Mucosa of stomach (tissue), 1 donor: ENCODE data around the gene TRIM32.
"Not testable (repeated sequence)": the region's sequence is repeated elsewhere in the genome, so short reads cannot be mapped to it uniquely, and the experiment has no call there.

Source experiments
- H3K27me3 ChIP-seq: one replicate; pipeline ENCODE4 v1.7.0; 2013; ENCODE audit warnings: mild to moderate bottlenecking, low read length; ENCODE audit not compliant: control insufficient read depth, insufficient read depth
- H3K36me3 ChIP-seq: one replicate; pipeline ENCODE4 v1.7.0; 2013; ENCODE audit warnings: low read length; ENCODE audit not compliant: control insufficient read depth, insufficient read depth
- H3K4me1 ChIP-seq: one replicate; pipeline ENCODE4 v1.7.0; 2013; ENCODE audit warnings: mild to moderate bottlenecking, low read length; ENCODE audit not compliant: control insufficient read depth, insufficient read depth
- H3K4me3 ChIP-seq: one replicate; pipeline ENCODE4 v1.7.0; 2013; ENCODE audit warnings: low read length
- H3K9ac ChIP-seq: one replicate; pipeline ENCODE4 v1.7.0; 2013; ENCODE audit warnings: mild to moderate bottlenecking, low read length, moderate library complexity
- H3K9me3 ChIP-seq: one replicate; pipeline ENCODE4 v1.7.0; 2013; ENCODE audit warnings: mild to moderate bottlenecking, low read length, moderate library complexity; ENCODE audit not compliant: control insufficient read depth
- donor health status: Pancreatic carcinoma.

TRIM32 gene

GRCh38 chr9:116686135-116686534 lies 970 bp upstream of the TRIM32 start:
- Histone ChIP-seq H3K27me3 (no peaks in the 10 kb centered on the region), H3K4me1 (peaks cover 22% of the 10 kb centered on the region), H3K9ac (peak overlapping the region; percentile 70), H3K9me3 (no peaks in the 10 kb centered on the region), H3K36me3 (no peaks in the 10 kb centered on the region), H3K4me3 (no peak overlapping the region)

DNA sequence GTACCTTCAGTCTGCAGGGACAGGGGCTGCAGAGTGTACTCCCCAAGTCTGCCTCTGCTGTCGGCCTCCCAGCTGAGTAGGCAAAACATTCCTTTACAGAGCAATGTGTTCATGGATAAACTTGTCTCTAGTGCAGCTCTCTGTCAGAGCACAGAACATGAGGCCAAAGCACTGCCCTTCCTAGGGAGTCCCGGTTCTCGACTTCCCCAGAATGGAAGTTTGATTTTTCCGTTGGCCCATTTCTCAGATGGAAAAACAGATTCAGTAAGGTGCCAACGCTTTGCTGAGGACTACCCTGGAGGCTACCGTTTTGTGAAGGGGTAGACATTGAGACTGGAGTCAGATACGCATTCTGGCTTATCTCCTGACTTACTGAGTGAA lies 422 bp upstream of the TRIM32 start:
- Histone ChIP-seq H3K4me3 (peak overlapping the region; percentile 47), H3K36me3 (no peaks in the 10 kb centered on the region), H3K9ac (peak overlapping the region; percentile 70), H3K9me3 (no peaks in the 10 kb centered on the region), H3K4me1 (peaks cover 22% of the 10 kb centered on the region), H3K27me3 (no peaks in the 10 kb centered on the region)

- Histone ChIP-seq H3K4me1 (peaks cover 25% of the 10 kb centered on the region), H3K36me3 (no peaks in the 10 kb centered on the region), H3K9ac (peak overlapping the region; percentile 70), H3K27me3 (no peaks in the 10 kb centered on the region), H3K4me3 (peak overlapping the region; percentile 83), H3K9me3 (no peaks in the 10 kb centered on the region)
Measured at GRCh38 chr9:116687754-116688135, 640 bp downstream of the TRIM32 start.

DNA sequence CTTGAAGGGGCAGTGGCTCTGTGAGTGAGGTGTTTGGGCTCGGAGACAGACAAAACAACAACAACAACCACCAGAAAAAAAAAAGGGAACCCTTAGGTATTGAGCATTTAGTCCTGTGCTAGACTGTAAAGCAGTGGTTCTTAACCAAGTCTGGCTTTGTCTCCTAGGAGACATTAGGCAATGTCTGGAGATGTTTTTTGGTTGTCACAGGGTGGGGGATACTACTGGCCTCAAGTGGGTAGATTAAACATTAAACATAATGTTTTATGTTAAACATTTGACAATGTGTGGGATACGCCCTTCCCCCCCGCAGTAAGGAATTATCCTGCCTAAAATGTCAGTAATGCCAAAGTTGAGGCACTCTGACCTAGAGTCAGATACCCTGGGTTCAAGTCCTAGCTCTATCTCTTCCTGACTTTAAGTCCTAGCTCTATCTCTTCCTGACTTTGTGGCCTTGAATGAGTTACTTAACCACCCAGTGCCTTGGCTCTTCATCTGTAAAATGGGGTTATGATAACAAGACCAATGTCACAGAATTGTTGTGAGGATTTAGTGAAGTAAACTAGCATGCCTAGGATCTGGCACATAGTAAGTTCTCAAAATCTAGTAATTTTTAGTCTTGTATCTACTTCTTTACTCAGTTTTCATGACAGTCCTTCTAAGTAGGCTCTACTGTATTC lies 1.8 kb downstream of the TRIM32 start:
- Histone ChIP-seq H3K36me3 (no peaks in the 10 kb centered on the region), H3K9me3 (no peaks in the 10 kb centered on the region), H3K4me1 (peaks cover 26% of the 10 kb centered on the region), H3K4me3 (no peak overlapping the region), H3K9ac (peak overlapping the region; percentile 70), H3K27me3 (no peaks in the 10 kb centered on the region)

DNA sequence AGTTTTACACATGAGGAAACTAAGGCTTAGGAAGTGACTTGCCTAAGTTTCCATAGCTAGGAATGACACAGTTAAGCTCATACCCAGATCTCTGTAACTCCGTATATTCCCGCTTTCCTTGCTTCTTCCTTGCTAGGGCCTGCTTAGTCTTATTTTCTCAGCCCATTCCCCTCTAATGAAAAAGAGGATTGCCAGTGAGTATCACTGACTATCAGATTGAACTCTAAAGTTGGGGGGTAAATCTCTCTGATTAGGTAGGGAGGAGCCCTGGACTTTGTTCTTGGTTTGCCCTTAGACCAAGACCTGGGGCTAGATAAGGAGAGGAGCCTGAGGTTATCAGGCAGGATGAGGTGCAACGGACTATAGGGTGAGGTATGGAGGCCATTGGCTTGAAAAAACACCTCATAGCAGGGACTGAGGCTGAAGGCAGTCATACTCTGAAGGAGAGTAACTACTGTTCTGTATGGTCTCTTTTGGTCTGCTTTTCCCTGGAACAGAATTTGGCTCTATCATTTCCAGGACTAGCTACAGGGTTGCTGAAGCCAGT lies 2.5 kb downstream of the TRIM32 start:
- no peaks in the 10 kb centered on the region for H3K36me3 ChIP-seq
- peaks cover 26% of the 10 kb centered on the region for H3K4me1 ChIP-seq
- no peaks in the 10 kb centered on the region for H3K27me3 ChIP-seq
- no peak overlapping the region for H3K4me3 ChIP-seq
- H3K9me3 ChIP-seq = no peaks in the 10 kb centered on the region
- H3K9ac ChIP-seq = no peak overlapping the region

- not testable (repeated sequence) for H3K4me3 ChIP-seq, H3K36me3 ChIP-seq, H3K9ac ChIP-seq, H3K9me3 ChIP-seq, H3K27me3 ChIP-seq
- peaks cover 26% of the 10 kb centered on the region for H3K4me1 ChIP-seq
Measured at GRCh38 chr9:116690805-116691204, 3.7 kb downstream of the TRIM32 start.

GRCh38 chr9:116691607-116692006 lies 4.5 kb downstream of the TRIM32 start:
- Histone ChIP-seq H3K4me1 (peaks cover 26% of the 10 kb centered on the region), H3K9me3 (no peaks in the 10 kb centered on the region)

GRCh38 chr9:116692616-116693015 lies 5.5 kb downstream of the TRIM32 start:
- no peak overlapping the region for H3K9ac ChIP-seq
- no peak overlapping the region for H3K4me3 ChIP-seq
- peaks cover 26% of the 10 kb centered on the region for H3K4me1 ChIP-seq

More at GRCh38 chr9:116691607-116692006, 4.5 kb downstream of the TRIM32 start:
- Histone ChIP-seq H3K9ac (no peak overlapping the region), H3K36me3 (no peaks in the 10 kb centered on the region), H3K27me3 (no peaks in the 10 kb centered on the region), H3K4me3 (no peak overlapping the region)

DNA sequence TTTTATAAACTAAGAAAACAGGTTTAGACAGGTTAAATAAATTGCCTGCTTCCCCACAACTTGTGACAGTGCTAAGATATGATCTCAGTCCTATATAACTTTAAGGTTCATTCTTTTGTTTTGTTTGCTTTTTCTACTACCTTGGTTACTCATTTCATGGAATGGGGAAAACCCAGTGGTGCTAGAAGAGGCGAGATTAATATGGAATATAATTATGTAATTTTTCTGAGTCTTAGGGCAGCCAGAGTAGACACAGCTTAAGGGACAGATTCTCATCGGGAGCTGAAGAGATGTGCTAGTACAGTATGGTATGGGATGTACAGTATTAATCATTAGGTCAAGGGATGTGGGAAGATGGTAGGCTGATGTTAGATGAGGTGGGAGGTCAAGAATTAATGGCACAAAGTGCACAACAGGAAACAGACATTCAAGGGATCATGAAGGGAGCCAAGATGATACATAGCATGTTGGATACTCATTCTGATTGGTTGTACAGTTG lies 6.2 kb downstream of the TRIM32 start:
- H3K36me3 ChIP-seq = no peaks in the 10 kb centered on the region
- no peak overlapping the region for H3K9ac ChIP-seq
- H3K27me3 ChIP-seq = no peaks in the 10 kb centered on the region
- H3K4me3 ChIP-seq = no peak overlapping the region
- peaks cover 20% of the 10 kb centered on the region for H3K4me1 ChIP-seq
- H3K9me3 ChIP-seq = no peaks in the 10 kb centered on the region

More at GRCh38 chr9:116692616-116693015, 5.5 kb downstream of the TRIM32 start:
- Histone ChIP-seq H3K27me3 (no peaks in the 10 kb centered on the region), H3K9me3 (no peaks in the 10 kb centered on the region), H3K36me3 (no peaks in the 10 kb centered on the region)

DNA sequence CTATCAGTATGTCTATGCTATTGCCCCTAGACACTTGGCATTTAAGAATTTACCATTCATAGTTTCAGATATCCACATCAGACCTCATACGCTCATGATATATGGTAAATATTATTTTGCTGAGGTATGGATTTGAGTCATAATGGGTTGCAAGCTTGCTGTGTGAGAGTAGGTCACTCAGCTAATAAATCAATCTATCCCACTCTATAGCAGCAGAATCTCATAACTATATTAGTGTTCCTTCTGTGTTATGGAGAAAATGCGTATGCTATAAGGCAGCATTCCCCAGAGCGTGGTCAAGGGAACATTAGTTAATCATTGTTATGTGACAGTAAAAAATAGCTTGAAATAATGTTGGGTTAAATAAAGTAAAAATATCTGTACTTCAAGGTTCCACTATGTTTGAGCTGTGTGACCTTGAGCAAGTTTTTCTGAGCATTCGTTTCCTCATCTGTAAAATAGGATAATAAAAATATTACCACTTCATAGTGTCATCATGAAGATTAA lies 7.7 kb downstream of the TRIM32 start:
- H3K9ac ChIP-seq = no peak overlapping the region
- peaks cover 5% of the 10 kb centered on the region for H3K4me1 ChIP-seq
- no peaks in the 10 kb centered on the region for H3K27me3 ChIP-seq

GRCh38 chr9:116695438-116695837 lies 8.3 kb downstream of the TRIM32 start:
- Histone ChIP-seq H3K4me3 (no peak overlapping the region), H3K27me3 (no peaks in the 10 kb centered on the region), H3K9me3 (no peaks in the 10 kb centered on the region), H3K36me3 (peaks cover 11% of the 10 kb centered on the region), H3K9ac (no peak overlapping the region), H3K4me1 (peaks cover 4% of the 10 kb centered on the region)

More for the DNA sequence above, 7.7 kb downstream of the TRIM32 start:
- H3K36me3 ChIP-seq = peaks cover 11% of the 10 kb centered on the region
- H3K9me3 ChIP-seq = no peaks in the 10 kb centered on the region
- H3K4me3 ChIP-seq = no peak overlapping the region

DNA sequence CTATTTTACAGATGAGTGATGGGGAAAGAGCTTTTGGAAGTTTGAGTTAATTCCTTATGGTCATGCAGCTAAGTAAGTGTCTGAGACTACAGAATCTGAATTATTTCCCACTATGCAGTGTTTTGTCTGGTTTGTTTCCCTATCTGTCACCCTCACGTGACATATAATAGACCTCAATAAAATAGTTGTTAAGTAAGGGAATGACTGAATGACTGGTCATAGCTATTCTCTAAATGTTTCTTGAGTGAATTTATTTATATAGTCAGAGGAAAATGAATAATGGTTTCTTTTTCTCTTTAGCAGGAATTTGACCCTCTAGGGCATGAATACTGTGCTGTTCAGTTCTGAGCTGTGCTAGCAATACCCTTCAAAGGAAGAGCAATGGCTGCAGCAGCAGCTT lies 10.3 kb downstream of the TRIM32 start:
- no peak overlapping the region for H3K9ac ChIP-seq
- H3K9me3 ChIP-seq = no peaks in the 10 kb centered on the region
- H3K36me3 ChIP-seq = peaks cover 11% of the 10 kb centered on the region
- H3K27me3 ChIP-seq = no peaks in the 10 kb centered on the region
- peaks cover 4% of the 10 kb centered on the region for H3K4me1 ChIP-seq
- H3K4me3 ChIP-seq = no peak overlapping the region
